DOHH2 (cell line): ENCODE data around the gene IFITM10.
"Not testable (repeated sequence)": the region's sequence is repeated elsewhere in the genome, so short reads cannot be mapped to it uniquely, and the experiment has no call there.

Source experiments
- CTCF ChIP-seq: fragments of 200-600 bp; sonication (generic); IDR thresholded peaks from one replicate; pipeline ENCODE4 v1.5.1; 2014; ENCODE audit warnings: antibody characterized with exemption, mild to moderate bottlenecking, low read depth, low read length; ENCODE audit not compliant: poor library complexity, severe bottlenecking
- EZH2phosphoT487 ChIP-seq: fragments of 200-600 bp; sonication (generic); IDR thresholded peaks from 2 replicates; pipeline ENCODE4 v1.6.1; 2017; ENCODE audit warnings: borderline replicate concordance, mild to moderate bottlenecking, antibody characterized with exemption, low read length, moderate library complexity, mixed read lengths

GRCh38 chr11:1686220-1686619, 64.2 kb downstream of the IFITM10 start:
- not testable (repeated sequence) for TF ChIP-seq CTCF, EZH2phosphoT487
